ENCODE measurements around the gene LAMC3.

- TF ChIP-seq BHLHE40 (IDR thresholded peaks at IDR 0.05; ENCODE audit: borderline replicate concordance) (no peak), SUZ12 (IDR thresholded peaks at IDR 0.05) (no peak), TARDBP (IDR thresholded peaks at IDR 0.05) (no peak), NFRKB (IDR thresholded peaks at IDR 0.05) (no peak), PKNOX1 (IDR thresholded peaks at IDR 0.05) (no peak), ZNF384 (IDR thresholded peaks at IDR 0.05) (no peak), FOXM1 (IDR thresholded peaks at IDR 0.05; ENCODE audit: borderline replicate concordance) (no peak), FOXA1 (IDR thresholded peaks at IDR 0.05) (no peak), ELF4 (IDR thresholded peaks at IDR 0.05) (no peak), SP1 (IDR thresholded peaks at IDR 0.05) (no peak), ARNT (IDR thresholded peaks at IDR 0.05) (no peak)
Observed at GRCh38 chr9:130992682-130993032, 16.3 kb upstream of the LAMC3 start.

Measured in HEK293T (cell line).